Osteoblast (primary cell): ENCODE data around the gene LCN10. TPM values are rescaled to one million over a fixed set of nuclear protein-coding genes. Genes with fewer than 3 reads are reported as not detected.

Experiments used
- DNase-seq: peaks from one replicate; pipeline ENCODE4 v3.0.0; 2011; ENCODE audit warnings: low spot score, mixed read lengths; ENCODE audit not compliant: insufficient read length; ENCODE audit errors: missing footprints
- H2AFZ ChIP-seq: 2 replicates; pipeline ENCODE4 v1.6.0; 2011; ENCODE audit warnings: mild to moderate bottlenecking, low read length
- H3K27ac ChIP-seq: 2 replicates; pipeline ENCODE4 v1.5.1; 2011; ENCODE audit warnings: mild to moderate bottlenecking, low read depth, low read length, moderate library complexity
- H3K27me3 ChIP-seq: 2 replicates; pipeline ENCODE4 v1.6.0; 2012; ENCODE audit warnings: mild to moderate bottlenecking, control low read depth, inconsistent platforms, low read length, moderate library complexity; ENCODE audit not compliant: insufficient read depth
- H3K36me3 ChIP-seq: 2 replicates; pipeline ENCODE4 v1.5.1; 2011; ENCODE audit warnings: mild to moderate bottlenecking, low read length, control low read depth, moderate library complexity; ENCODE audit not compliant: insufficient read depth
- H3K4me1 ChIP-seq: 2 replicates; pipeline ENCODE4 v1.5.1; 2011; ENCODE audit warnings: mild to moderate bottlenecking, low read length, control low read depth, moderate library complexity; ENCODE audit not compliant: insufficient read depth
- H3K4me2 ChIP-seq: 2 replicates; pipeline ENCODE4 v1.6.0; 2011; ENCODE audit warnings: mild to moderate bottlenecking, low read length; ENCODE audit not compliant: insufficient read depth
- H3K4me3 ChIP-seq: fragments of 200-600 bp; sonication (generic); 3 replicates; pipeline ENCODE4 v1.5.1; 2012; ENCODE audit warnings: mild to moderate bottlenecking, low read length, inconsistent platforms; ENCODE audit not compliant: insufficient read depth
- H3K79me2 ChIP-seq: 2 replicates; pipeline ENCODE4 v1.6.0; 2012; ENCODE audit warnings: mild to moderate bottlenecking, low read length, control low read depth, inconsistent platforms; ENCODE audit not compliant: insufficient read depth
- H3K9me3 ChIP-seq: 2 replicates; pipeline ENCODE4 v1.5.1; 2011; ENCODE audit warnings: low read depth, low read length, control low read depth
- H4K20me1 ChIP-seq: 2 replicates; pipeline ENCODE4 v1.6.0; 2012; ENCODE audit warnings: mild to moderate bottlenecking, low read length, control low read depth; ENCODE audit not compliant: insufficient read depth
- total RNA-seq: library from RNA; depleted of rRNA; stranded (reverse); fragments of >200 nt; gene quantifications from 2 replicates; pipeline ENCODE4 v1.2.3, GENCODE V29; 2012
- TF ChIP-seq, protein P1 (sequence below): IDR thresholded peaks from 2 replicates; pipeline ENCODE4 v1.5.1; 2011; ENCODE audit warnings: mild to moderate bottlenecking, low read depth, low read length, moderate library complexity; ENCODE audit errors: extremely low read depth

LCN10 gene
- total RNA-seq, 1 donor: not detected

DNA sequence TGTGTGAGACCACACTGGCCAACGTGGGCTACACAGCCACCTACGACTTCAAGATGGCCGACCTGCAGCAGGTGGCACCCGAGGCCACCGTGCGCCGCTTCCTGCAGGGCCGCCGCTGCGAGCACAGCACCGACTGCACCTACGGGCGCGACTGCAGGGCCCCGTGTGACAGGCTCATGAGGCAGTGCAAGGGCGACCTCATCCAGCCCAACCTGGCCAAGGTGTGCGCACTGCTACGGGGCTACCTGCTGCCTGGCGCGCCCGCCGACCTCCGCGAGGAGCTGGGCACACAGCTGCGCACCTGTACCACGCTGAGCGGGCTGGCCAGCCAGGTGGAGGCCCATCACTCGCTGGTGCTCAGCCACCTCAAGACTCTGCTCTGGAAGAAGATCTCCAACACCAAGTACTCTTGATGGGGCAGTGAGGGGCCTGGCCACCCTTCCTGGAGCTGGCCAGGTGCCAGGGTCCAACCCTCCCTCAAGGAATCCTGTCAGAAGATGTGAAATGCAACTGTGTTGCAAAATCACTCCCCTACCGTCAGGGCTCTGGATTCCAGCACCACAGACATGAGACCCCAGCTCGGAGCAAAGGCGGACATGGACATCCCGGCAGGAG is 19.3 kb downstream of the LCN10 start:
- DNase-seq: peak; percentile 43
- peaks cover 25% of the 10 kb centered on the region for H3K4me1 ChIP-seq
- no peak overlapping the region for H3K4me3 ChIP-seq
- TF ChIP-seq, protein P1, sequence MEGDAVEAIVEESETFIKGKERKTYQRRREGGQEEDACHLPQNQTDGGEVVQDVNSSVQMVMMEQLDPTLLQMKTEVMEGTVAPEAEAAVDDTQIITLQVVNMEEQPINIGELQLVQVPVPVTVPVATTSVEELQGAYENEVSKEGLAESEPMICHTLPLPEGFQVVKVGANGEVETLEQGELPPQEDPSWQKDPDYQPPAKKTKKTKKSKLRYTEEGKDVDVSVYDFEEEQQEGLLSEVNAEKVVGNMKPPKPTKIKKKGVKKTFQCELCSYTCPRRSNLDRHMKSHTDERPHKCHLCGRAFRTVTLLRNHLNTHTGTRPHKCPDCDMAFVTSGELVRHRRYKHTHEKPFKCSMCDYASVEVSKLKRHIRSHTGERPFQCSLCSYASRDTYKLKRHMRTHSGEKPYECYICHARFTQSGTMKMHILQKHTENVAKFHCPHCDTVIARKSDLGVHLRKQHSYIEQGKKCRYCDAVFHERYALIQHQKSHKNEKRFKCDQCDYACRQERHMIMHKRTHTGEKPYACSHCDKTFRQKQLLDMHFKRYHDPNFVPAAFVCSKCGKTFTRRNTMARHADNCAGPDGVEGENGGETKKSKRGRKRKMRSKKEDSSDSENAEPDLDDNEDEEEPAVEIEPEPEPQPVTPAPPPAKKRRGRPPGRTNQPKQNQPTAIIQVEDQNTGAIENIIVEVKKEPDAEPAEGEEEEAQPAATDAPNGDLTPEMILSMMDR: no peak
- no peaks in the 10 kb centered on the region for H3K9me3 ChIP-seq
- H3K27me3 ChIP-seq: no peaks in the 10 kb centered on the region
- peaks cover 35% of the 10 kb centered on the region for H3K79me2 ChIP-seq
- peaks cover 66% of the 10 kb centered on the region for H4K20me1 ChIP-seq
- no peak overlapping the region for H3K27ac ChIP-seq
- H3K36me3 ChIP-seq: peaks cover 43% of the 10 kb centered on the region
- no peak overlapping the region for H2AFZ ChIP-seq
- H3K4me2 ChIP-seq: no peak overlapping the region

DNA sequence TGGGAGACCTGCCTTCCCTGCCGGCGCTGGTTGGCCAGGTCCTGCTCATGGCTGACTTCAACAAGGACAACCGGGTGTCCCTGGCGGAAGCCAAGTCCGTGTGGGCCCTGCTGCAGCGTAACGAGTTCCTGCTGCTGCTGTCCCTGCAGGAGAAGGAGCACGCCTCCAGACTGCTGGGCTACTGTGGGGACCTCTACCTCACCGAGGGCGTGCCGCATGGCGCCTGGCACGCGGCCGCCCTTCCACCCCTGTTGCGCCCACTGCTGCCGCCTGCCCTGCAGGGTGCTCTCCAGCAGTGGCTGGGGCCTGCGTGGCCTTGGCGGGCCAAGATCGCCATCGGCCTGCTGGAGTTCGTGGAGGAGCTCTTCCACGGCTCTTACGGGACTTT is 19.8 kb downstream of the LCN10 start:
- Histone ChIP-seq H3K4me3 (no peak overlapping the region), H3K36me3 (peaks cover 43% of the 10 kb centered on the region), H3K4me1 (peaks cover 25% of the 10 kb centered on the region), H4K20me1 (peaks cover 66% of the 10 kb centered on the region), H3K79me2 (peaks cover 31% of the 10 kb centered on the region), H3K4me2 (no peak overlapping the region), H2AFZ (no peak overlapping the region), H3K27ac (no peak overlapping the region), H3K9me3 (no peaks in the 10 kb centered on the region), H3K27me3 (no peaks in the 10 kb centered on the region)
- TF ChIP-seq, protein P1: no peak
- peak; percentile 78 for DNase-seq

DNA sequence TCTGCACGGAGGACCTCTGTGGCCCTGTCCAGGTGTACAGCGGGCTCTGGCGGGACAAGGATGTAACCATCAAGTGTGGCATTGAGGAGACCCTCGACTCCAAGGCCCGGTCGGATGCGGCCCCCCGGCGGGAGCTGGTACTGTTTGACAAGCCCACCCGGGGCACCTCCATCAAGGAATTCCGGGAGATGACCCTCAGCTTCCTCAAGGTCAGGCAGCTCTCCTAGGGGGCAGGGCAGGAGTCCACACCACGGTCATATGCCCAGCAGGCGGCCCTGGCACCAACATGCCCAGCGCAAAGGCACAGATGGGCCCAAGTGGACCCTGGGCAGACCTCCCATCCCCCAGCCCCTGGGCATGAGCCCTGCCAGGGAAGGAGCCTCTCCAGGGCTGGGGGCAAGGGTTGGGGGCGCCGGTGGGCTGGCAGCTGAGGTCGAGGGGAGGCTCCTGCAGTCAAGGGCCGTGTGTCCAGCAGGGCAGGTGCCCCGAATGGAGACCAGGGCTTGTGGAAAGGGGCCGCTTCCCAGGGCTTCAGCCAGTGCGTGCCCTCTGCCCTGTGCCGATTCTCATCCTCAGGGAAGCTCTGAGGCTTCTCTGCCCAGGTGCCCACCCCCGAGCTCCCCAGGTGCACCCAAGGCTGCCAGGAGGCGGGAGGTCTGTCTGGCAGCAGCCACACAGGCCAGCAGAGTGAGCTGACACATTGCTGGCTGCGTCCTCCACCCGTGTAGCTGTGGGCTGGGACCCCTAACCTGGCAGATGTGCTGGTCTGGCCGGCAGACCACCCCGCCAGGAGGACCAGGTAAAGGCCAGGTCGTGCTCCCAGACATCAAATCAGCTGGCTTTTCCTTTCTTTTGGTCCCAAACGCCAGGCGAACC is 20.4 kb downstream of the LCN10 start:
- Histone ChIP-seq H3K4me2 (no peak overlapping the region), H3K9me3 (no peaks in the 10 kb centered on the region), H3K27me3 (no peaks in the 10 kb centered on the region), H2AFZ (no peak overlapping the region), H3K36me3 (peaks cover 43% of the 10 kb centered on the region), H3K4me1 (peaks cover 25% of the 10 kb centered on the region), H3K27ac (no peak overlapping the region), H3K4me3 (no peak overlapping the region), H4K20me1 (peaks cover 60% of the 10 kb centered on the region), H3K79me2 (peaks cover 25% of the 10 kb centered on the region)
- TF ChIP-seq, protein P1: no peak
- DNase-seq: peak; percentile 84

DNA sequence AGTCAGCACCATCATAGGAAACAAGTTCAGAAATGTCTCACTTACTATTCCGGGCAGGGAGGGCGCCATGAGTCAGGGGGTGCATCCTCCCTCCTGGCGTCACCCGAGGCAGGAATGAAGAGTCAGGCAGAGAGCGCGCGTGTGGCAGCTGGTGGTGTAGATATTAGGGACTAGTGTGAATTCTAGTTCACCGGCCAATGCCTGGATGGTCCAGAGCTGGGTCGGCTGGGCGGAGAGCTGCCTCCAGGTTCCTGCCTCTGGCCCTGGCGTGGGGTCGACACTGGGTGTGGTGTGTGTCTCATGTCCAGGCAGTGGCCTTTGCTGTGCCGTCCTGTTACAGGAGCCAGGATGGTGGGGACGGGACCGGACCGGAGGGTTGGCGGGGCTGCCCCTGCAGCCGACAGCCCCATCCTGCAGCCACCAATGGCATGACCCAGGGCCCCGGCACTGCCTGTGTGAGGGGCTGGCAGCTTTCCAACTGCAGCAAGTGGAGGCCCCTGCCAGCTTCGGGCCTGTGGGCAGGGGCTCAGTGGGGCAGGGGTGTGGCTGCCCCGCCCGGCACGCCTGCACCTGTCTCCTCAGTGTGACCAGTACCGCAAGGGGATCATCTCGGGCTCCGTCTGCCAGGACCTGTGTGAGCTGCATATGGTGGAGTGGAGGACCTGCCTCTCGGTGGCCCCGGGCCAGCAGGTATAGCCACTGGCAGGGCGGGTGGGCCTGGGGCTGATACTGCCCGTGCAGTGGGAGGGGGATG is 21.2 kb downstream of the LCN10 start:
- no peak overlapping the region for H3K27ac ChIP-seq
- H3K79me2 ChIP-seq: peaks cover 17% of the 10 kb centered on the region
- H3K27me3 ChIP-seq: no peaks in the 10 kb centered on the region
- peak; percentile 100 for DNase-seq
- no peak overlapping the region for H2AFZ ChIP-seq
- H3K4me1 ChIP-seq: peaks cover 18% of the 10 kb centered on the region
- TF ChIP-seq, protein P1: no peak
- no peak overlapping the region for H3K4me3 ChIP-seq
- no peaks in the 10 kb centered on the region for H3K9me3 ChIP-seq
- H4K20me1 ChIP-seq: peaks cover 53% of the 10 kb centered on the region
- peaks cover 38% of the 10 kb centered on the region for H3K36me3 ChIP-seq
- H3K4me2 ChIP-seq: no peak overlapping the region
